GM18858 (cell line): ENCODE results near the gene BDH1.
"Not testable (repeated sequence)": the region's sequence is repeated elsewhere in the genome, so short reads cannot be mapped to it uniquely, and the experiment has no call there.

Experiments
- ATAC-seq: cut with Tn5 transposase; IDR thresholded peaks from one replicate; pipeline ENCODE4 v1.9.1; 2021; ENCODE audit not compliant: unreplicated experiment

BDH1 gene

DNA sequence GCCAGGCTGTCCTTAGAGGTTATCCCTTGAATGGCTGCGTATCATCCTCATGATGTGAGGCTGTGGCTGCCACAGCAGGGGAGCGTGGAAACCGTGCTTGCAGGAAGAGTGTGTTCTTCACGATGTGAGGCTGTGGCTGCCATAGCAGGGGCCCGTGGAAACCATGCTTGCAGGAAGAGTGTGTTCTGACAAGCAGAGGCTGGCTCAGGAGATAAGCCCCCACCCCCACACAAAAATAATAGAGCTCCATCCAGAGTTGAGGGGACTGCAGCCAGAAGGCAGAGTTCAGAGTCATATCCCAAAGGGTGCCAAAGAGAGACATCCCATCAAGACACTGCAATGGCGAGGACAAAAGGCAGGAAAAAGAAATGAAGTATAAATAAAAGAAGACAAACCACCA, 22.6 kb upstream of the BDH1 start:
- no peak for ATAC-seq

- ATAC-seq: no peak
Measured at GRCh38 chr3:197577366-197578074, 21.8 kb upstream of the BDH1 start.

DNA sequence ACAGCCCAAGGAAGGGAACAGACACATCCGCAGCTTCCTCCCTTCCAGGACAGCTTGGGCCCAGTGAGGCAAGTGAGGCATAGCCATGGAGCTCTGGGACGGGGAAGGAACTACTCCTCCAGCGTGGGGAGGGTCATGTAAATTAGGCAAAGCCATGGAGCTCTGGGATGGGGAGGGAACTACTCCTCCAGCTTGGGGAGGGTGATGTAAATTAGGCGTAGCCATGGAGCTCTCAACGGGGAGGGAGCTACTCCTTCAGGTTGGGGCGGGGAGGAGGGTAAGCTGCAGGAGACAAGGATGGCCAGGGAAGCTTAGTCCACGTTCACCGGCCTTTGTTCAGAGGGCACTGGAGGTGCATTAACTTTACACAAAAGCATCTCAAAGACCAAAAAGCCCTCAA, 21.1 kb upstream of the BDH1 start:
- ATAC-seq: no peak

GRCh38 chr3:197575362-197575761, 19.6 kb upstream of the BDH1 start:
- no peak for ATAC-seq

DNA sequence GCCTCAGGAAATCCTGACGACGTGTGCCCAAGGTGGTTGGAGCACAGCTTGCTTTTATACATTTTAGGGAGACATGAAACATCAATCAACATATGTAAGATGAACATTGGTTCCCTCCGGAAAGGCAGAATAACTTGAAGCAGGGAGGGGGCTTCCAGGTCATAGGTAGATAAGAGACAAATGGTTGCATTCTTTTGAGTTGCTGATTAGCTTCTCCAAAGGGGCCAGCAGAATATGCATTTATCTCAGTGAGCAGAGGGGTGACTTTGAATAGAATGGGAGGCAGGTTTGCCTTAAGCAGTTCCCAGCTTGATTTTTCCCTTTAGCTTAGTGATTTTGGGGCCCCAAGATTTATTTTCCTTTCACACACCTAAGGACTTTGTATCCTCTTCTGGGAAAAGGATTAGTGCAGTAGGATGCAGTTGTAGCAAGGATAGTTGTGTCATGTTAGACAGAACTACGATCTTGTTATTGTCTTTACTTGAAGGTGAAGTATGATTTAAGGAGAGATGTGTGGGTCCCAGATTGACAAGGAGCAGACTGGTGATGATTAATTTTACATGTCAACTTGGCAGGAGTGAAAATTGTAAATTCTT, 18.7 kb upstream of the BDH1 start:
- ATAC-seq: not testable (repeated sequence)

DNA sequence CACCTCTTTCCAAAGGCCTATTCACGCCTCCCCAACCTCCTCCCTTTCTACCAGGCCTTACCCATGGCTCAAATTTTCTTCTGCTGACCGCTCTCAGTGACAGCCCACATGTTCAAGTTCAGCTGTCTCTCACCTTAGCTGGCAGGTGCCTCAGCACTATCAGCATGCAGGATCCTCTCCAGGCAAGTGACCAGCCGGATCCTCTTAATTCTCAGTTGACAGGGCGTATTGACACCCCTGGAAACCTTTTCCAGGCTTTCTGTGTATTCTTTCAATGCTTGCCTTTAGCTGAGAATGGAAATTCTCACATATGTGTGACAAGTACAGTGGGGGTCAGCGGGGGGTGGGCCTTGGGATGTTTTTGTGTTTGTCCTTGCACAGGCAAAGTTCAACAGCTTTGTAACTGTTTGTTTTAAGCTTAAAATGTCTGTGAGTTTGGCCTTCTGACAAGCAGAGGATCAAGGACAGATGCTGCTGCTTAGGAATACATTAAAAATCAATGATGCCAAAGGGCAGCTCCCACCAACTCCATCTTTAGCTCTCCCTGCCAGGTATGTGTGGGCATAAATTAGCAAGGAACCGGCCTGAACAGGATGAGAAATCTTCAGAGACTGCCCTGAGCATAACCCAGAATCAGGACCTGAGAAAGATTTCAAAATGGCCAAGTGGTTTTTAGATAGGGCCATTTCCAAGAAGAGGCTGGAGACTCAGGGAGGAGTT, 17.4 kb upstream of the BDH1 start:
- no peak for ATAC-seq

GRCh38 chr3:197571880-197572172, 16.1 kb upstream of the BDH1 start:
- ATAC-seq: not testable (repeated sequence)

DNA sequence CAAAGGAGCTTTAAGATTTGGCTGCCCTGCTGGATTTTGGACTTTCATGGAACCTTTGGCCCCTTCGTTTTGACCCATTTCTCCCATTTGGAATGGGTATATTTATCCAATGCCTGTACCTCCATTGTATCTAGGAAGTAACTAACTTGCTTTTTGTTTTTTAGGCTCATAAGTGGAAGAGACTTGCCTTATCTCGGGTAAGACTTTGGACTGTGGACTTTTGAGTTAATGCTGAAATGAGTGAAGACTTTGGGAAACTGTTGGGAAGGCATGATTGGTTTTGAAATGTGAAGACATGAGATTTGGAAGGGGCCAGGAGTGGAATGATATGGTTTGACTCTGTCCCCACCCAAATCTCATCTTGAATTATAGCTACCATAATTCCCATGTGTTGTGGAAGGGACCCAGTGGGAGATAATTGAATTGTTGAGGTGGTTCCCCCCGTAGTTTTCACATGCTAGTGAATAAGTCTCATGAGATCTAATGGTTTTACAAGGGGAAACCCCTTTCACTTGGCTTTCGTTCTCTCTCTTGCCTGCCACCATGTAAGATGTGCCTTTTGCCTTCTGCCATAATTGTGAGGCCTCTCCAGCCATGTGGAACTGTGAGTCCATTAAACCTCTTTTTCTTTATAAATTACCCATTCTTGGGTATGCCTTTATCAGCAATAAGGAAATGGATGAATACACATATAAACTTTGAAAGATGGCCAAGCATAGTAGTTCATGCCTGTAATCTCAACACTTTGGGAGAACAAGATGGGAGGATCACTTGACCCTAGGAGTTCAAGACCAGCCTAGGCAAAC, 15.5 kb upstream of the BDH1 start:
- not testable (repeated sequence) for ATAC-seq

DNA sequence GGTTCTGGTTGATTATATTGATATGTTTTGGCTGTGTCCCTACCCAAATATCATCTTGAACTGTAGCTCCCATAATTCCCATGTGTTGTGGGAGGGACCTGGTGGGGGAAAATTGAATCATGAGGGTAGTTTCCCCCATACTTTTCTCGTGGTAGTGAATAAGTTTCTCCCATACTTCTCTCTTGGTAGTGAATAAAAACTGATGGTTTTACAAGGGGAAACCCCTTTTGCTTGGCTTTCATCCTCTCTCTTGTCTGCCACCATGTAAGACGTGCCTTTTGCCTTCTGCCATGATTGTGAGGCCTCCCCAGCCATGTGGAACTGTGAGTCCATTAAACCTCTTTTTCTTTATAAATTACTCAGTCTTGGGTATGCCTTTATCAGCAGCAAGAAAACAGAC, 13.7 kb upstream of the BDH1 start:
- not testable (repeated sequence) for ATAC-seq

DNA sequence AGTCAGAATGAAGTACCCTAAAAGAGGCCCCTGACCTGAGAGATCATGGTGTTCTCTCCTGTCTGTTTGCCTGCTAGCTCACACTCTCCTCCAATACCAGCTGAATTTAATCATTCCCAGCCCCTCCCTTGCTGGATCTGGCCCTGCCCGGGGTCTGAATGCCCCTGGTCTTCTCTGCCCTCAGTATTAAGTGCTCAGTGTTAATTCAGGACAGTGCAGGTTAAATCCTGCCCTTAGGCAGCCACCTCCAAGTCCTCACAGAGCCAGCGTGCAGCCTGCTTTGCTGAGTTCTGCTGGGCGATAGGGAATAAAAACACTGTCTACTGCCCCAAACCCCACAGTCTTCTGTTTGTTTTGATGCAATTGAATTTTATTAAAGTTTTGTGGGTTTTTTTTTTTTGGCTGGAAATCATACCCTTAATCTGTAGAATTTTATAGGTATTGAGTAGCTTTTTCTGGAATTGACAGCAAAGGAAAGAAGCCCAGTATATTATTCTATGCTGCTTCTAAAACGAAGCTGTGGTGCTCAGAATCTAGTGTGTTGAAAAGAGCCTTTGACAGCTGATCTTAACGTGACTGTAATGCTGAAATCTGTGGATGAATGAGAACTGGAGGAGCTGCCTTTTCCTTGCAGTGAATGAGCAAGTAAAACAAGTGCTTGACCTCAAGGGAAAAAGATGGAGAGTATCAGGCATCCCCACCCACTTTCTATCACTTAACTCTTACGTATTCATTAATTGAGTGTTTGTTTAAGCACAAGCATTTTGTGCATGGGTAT, 12.3 kb upstream of the BDH1 start:
- no peak for ATAC-seq

DNA sequence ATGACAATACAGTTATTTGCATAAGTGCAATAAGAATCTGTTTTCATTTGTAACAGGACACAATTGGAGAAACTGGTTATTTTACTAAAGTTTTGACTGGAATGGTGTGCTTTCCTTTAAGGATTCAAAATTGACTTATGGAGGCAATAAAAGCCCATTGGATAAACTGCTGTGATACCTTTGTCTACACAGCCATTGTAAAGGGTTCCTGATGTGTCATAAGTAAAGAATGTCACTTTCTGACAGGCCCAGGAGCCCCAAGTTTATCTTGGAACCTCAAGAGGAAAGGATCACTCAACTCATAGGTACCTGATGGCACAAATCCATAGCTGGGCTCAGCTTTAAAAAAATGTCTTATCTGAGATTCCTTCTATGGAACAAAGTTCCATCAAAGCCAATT, 10.4 kb upstream of the BDH1 start:
- not testable (repeated sequence) for ATAC-seq

- no peak for ATAC-seq
Measured at GRCh38 chr3:197564097-197564843, 8.5 kb upstream of the BDH1 start.

DNA sequence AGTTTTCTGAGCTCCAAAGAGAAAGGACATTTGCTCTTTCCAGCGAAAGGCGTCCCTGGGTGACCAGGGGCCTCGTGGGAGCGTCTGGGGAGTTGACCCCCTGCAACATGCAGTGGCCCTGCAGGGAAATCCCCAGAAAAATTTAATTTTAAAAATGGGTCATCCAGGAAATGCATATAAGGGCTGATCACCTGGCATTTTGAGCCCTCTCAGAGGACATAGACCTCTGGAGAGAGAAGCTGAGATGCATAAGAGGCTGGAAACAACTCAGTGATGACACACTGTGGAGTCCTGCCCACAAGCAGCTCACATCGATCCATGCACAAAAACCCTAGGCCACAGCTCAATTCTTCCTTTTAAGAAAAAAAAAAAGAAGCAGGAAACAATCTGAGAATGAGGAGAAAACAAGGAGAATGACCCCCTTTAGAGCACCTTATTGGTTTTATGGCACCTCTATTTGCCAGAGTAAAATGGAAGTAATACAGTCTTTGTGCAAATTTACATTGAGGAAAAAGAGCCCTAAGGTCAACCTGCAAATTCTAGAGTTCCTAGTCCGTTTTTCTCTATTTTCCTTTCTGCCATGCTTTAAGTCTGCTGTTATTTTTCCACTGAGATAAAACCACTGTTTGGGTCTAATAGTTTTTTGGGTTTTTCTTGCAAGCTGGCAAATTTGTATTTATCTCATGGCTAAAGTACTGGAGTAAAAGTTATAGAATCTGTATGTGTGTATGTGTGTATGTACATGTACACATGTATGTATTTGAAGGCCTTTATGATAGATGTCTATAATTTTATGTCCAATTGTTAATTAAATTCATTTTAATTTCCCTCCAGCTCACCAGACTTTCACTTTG, 6.9 kb upstream of the BDH1 start:
- no peak for ATAC-seq

GRCh38 chr3:197561926-197562325, 6.2 kb upstream of the BDH1 start:
- ATAC-seq: no peak

DNA sequence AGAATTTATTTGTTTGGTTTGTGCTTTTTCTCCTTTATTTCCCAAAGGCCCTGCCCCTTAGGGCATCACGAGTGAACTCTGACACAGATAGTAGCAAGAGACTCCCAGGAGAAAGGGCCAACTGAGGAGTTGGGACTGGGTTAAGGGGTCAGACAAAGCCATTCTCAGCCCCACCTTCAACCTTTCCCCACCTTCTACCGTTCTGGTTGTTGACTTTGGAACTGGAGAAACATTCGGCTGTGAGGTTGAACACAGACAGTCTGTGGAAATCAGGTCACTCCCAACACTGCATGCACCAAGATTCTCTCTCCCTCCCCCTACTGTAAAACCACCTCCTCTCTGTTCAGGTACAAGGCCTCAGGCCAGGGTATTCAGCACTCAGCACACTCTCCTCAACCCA, 3.9 kb upstream of the BDH1 start:
- no peak for ATAC-seq

DNA sequence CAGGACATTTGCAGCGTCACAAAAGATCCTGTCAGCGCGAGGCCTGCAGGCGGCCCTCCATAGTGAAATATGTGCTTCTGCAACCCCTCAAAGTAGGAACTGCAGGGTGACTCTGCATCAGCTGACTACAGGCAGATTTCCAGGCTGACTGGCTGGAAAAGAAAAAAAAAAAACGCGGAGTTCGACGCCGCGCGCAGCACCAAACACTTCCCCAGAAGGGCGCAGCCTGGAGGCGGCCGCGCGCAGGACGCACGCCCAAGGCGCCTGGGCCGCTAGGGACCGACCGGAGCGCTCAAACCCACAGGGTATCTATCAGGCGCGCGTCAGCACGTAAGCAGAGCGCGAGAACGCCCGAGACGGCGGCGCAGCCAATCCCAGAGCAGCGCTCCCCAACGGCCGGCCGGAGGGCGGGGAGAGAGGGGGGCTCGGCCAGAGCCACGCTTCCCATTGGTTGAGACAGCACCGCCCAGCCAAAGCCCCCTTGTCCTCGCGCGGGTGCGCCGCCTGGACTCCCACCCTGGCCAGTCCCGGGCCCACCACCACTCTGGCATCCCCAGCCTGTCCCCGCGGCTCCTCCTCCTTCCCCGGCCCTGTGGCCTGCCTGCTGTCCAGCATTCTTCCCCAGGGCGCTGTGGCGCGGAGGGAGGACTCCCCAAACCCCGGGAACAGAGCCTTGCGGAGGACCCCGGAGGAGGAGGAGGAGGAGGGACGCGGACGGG, 1.0 kb downstream of the BDH1 start:
- ATAC-seq: peak; percentile 98

- ATAC-seq: no peak
Measured at GRCh38 chr3:197554196-197554561, 1.6 kb downstream of the BDH1 start.

- no peak for ATAC-seq
Measured at GRCh38 chr3:197552198-197552597, 3.6 kb downstream of the BDH1 start.

- ATAC-seq: no peak
Measured at GRCh38 chr3:197550489-197550888, 5.3 kb downstream of the BDH1 start.
